HL-60/S4 (cell line): ENCODE data around the gene PLA2G6.

Experiments
- in situ Hi-C: fragments of 300-500 bp; cut with MboI; formaldehyde crosslinking; loops from 2 replicates; pipeline ENCODE4 v1.14.3; 2022; ENCODE audit warnings: low sequenced_read_pairs

PLA2G6 gene

DNA sequence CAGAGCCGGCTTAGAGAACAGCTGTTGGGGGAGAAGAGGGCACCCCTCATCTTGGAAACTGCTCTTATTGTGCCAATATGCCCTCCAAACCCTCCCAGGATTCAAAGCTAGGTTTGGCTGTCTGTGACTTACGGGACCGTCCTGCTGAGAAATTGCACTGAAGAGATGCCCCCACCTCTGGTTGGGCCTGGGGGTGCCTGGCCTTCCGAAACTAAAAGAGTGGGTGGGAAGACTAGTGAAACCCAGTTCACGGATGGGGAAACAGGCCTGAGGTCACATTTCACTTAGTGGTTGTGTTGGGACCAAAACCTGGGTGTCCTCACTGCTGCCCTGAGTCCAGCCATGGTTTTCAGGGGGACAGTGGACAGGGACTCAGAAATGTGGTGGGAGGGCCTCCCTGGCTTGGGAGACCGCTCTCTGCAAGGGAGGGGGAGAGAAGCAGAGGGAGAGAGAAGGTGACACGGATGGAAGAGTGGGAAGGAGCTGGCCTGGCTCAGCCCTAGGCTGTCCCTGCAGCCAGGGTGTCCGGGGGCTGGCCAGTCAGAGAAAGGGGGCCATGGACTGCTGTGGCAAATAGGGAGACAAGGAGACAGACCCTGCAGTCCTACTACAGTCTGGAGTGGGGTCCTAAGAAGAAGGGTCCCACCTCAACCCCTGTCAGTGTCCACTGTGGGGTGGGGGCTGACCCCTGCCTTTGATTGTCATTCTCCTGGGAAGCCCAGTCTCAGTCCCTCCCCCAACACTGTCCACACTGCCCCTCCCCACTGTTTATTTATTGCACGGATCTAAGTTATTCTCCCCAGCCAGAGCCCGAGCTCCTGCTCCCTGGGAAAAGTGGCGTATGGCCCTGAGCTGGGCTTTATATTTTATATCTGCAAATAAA lies 33.8 kb upstream of the PLA2G6 start:
- in situ Hi-C loops, result no loop called here

DNA sequence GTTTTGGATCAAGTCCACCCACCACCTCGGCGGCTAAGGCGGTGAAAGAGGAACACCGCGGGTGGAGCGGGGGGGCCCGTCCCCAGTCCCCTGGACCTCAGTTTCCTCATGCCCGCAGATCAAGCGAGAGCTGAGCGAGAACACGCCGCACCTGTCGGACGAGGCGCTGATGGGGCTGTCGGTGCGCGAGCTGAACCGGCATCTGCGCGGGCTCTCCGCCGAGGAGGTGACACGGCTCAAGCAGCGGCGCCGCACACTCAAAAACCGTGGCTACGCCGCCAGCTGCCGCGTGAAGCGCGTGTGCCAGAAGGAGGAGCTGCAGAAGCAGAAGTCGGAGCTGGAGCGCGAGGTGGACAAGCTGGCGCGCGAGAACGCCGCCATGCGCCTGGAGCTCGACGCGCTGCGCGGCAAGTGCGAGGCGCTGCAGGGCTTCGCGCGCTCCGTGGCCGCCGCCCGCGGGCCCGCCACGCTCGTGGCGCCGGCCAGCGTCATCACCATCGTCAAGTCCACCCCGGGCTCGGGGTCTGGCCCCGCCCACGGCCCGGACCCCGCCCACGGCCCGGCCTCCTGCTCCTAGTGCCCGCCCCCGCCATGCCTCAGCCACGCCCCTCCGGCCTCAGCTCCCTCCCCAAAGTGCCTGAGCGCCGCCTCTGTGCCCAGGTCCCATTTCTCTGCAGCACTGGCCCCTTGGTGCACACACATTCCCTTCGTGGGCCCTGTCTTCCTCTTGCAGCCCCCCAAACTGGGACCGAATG lies 32.8 kb upstream of the PLA2G6 start:
- in situ Hi-C loops, result no loop called here

DNA sequence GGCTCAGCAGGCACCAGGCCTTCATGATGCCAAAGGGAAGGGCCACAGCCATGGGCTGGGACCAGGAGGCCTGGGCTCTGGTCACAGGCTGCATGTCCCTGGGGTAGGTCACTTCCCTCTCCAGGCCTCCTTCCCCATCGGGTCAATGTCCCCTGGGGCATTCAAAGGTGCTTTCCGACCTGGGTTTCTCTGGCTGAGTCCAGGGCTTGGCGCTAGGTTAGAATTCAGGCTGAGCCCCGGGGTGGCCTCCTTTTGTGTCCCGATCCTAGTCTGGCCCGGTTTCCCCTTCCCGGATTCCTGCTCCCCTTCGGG lies 32.3 kb upstream of the PLA2G6 start:
- in situ Hi-C loops, result no loop called here

DNA sequence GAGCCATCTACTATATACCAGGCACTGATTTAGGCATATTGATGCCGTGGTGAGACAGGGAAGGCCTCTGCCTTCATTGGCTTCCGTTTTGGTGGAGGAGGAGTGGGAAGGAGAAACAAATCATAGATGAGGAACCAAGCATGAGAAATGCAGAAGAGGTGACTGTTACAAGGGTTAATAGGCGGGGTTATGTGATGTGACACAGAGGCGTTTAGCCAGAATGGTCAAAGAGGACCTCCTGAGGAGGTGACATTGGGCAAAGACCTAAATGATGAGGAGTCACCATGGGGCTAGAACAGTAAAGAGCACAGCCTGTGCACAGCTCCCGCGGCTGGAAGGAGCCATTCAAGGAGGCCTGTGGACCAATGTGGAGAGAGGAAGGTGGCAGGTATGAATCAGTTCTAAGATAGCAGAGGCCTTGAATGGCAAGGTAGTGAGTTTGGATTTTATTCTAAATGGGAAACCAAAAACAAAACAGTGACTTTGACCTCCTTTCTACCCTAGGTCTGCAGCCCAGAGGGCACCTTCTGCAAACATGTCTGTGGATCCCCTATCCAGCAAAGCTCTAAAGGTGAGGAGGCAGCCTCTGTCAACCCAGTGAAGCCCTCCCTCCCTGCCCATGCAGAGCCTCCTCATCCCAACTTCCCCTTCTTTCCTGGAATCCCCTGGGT lies 31.8 kb upstream of the PLA2G6 start:
- in situ Hi-C loops, result no loop called here

DNA sequence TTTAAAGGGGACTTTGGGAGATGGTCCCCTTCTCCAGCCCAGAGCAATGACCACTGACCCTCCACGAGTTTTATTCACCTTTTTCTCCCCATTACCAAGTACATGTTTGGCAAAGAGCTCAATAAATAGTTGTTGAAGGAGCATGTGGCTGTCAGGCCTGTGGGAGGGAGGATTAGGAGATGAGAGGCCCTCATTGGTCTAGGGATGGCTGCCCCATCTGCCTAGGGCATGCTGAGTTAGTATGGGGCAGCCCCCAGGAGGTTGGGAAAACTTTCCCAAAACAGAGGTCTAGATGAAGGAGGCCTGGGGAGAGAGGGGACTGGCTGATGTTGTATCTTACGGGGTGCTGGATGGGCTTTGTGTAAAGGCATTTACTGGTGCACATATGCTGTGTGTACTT lies 30.8 kb upstream of the PLA2G6 start:
- in situ Hi-C loops, result no loop called here

DNA sequence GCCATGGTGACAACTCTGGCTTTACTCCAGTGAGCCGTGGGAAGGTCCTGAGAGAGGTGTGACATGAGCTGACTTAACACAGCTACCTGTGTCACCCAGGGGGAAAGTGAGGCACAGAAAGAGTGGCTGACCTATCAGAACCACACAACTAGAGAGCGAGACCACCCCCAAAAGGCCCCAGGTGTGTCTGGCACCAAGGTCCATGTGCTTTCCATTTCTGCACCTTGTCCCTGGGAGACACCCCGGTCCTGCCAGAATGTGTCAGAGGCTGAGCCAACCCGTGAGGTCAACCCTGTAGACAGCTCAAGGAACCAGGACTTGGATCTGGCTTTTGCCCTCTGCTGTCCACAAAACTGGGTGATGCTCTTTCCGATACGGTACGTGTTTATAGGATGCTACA lies 29.9 kb upstream of the PLA2G6 start:
- in situ Hi-C loops, result no loop called here

DNA sequence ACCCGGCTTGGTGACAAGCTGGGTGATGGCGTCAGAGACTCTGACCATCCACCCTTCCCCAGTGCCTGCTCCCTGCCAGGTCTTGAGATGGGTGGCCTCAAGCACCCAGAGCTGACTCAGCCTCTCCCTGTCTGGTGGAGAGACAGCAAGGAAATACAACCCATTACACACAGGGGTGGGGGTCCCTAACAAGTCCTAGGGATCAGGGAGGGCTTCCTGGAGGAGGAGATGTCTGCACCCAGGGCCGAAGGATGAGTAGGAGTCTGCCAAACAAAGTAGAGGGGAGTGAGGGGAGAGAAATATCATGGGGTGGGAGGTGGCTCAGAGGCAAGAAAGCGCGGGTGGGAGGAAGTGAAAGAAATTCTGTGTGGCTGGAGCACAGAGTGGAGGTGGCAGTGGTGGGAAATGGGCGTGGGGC lies 26.9 kb upstream of the PLA2G6 start:
- in situ Hi-C loops, result no loop called here

DNA sequence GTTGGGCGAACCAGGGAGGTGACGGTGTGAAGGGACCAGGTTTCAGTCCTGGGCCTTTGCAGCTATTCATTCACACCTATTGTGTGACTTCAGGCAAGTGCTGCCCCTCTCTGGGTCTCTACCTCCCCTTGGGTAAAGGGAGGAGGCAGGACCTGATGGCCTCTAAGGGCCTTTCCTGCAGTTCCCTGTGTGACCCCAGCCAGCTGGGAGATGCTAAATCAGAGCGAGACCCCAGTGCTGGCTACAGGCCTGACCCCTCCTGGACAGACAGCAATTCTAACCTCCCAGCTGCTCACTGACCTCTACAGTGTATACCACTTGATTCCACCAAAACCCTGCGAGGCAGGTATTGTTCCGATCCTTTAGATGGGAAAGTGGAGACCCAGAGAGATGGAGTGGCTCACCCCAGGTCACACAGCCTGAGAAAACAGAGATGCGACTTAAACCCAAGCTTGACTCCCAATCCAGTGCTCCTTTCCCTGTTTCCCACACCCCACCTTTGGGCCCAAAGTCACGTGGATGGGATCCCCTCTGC lies 26.3 kb upstream of the PLA2G6 start:
- in situ Hi-C loops, result no loop called here

DNA sequence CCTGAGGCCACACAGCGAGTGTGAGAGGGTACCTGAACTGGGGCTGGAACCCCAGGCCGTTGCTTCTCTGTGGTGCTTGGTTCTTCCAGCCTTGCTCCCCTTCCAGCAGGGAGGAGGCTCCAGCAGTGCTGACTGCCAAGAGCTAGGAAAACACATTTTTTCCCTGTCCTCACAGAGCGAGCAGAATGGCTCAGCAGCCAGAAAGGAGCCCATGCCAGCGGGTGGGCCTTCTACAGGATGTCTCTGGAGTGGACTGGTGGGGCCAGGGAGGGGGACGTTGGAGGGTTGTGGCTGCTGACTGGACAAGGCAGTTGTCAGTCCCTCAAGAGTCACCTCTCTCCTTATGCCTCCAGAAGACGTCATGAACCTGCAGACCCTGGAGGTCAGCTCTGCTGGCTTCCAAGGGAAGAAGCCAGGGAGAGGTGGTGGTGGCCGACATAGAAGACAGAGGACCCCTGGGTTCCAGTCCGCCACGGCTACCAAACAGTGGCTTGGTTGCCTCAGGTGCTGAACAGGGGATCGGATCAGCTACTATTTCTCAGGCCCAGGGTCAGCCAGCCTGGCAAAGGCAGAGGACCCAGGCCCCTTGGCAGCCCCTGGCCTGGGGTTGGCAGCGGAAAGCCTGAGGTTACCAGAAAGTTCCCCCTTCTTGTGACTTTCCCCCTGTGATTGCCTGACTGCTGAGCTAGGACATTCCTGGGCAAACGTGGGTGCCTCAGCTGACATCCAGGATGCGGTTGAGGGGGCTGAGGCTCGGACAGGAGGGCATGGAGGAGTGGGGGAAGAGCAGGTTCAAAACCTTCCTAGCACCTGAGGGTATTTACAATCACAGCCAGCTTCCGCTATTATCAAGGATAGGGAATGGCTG lies 23.9 kb upstream of the PLA2G6 start:
- in situ Hi-C loops, result no loop called here

DNA sequence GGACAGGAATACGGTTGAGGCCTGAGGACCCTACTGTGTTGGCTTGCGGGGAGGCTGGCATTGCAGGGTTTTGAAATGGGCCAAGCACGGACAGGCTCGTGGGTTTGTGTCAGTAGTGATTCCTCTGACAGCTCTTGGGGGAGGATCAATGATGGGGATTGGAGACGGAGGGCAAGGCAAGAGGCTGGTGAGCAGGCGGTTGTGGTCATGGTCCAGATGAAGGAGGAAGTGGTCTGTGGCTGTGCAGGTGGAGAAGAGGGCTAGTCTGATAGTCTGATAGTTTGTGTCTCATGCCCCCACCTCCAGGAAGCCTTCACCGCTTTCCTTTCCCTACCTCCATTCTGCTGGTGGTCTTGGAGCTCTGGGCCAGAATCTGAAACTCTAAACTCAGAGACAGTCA lies 23.2 kb upstream of the PLA2G6 start:
- in situ Hi-C loops, result no loop called here

DNA sequence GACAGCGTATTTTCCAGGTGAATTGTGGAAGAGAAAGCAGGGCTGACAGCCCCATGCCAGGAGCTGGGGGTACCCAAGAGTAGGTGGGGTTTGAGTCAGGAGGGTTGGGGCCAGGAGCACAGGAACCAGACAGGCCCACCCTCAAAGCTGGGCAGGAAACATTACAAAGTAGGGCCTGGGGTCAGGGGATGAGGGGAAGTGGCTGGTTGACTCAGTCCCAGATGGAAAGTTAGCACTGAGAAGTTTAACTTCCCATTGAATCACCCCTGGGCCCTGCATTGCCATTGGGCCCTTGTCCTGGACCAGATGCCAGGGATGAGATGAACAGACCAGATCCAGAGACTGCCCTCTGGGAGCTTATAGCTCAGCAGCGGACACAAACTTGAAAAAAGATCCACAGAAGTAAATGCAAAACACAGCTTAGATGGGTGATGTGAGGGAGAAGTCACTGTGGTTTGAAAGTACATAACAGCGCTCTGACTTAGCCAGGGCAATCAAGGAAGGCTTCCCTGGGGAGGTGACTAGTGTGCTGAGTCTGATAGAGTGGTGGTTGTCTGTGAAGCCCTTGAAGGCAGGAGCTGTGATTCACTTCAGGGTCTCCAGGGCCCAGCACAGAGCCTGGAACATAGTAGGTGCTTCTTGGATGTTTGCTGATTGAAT lies 22.4 kb upstream of the PLA2G6 start:
- in situ Hi-C loops, result no loop called here

DNA sequence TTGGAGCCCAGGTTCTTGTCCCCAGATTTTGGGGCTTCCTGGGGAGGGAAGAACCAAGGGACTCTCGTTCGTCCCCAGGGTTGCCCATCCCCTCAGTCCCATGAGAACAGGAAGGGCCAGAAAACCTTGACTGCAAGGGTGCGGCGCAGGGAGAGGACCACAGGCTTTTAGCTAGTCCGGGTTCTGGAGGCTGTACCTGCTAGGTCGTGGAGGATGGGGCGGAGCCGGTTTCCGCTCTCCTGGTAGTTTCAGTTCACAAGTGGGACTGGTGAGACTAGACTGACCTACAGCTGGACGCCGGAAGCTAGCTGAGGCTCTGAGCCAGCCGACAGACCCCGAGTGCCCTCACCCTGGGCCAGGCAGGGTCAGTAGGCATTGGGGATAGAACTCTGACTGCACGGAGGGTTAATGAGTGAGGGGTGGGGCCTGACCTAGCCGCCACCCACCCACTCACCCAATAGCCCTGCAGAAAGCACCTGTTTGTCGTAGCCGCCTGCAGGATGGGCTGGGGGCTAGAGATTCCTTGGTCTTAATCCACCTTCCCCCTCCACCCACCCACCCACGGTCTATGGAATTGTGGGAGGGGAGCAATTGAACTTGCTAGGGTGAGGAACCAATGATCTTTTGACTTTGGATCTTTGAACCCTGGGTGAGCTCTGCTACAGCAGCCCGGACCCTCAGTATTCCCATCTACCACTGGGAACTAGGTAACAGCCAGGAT lies 21.6 kb upstream of the PLA2G6 start:
- in situ Hi-C loops, result no loop called here

DNA sequence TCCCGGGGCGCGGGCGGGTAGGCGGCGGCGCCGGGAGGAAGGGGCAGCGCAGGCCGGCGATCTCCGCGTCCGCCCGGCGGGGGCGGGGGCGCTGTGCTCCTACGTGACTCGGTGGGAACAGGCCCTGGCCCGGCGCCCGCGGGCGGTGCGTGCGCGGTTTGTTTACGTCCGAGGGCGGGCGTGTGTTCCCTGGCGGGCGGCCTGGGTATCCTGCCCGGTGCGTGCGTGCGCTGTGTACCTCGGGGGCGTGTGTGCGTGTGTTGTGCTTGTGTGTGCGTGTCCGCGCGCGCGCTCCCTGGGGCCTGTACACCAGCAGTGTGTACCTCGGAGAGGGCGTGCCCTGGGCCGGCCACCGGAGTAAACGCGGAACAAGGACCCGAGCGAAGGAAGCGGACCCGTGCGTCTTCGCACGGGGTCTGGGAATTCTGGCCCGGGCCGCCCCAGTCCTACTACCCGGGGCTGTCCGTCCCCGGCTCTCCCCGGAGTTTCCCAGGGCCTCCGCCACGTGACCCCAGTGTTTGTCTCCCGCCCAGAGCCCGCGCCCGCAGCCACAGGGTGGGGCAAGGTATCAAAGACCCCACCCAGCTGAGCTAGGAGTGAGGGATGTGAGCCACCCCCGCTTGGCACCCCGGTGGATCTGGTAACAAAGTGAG lies 20.9 kb upstream of the PLA2G6 start:
- in situ Hi-C loops, result no loop called here

DNA sequence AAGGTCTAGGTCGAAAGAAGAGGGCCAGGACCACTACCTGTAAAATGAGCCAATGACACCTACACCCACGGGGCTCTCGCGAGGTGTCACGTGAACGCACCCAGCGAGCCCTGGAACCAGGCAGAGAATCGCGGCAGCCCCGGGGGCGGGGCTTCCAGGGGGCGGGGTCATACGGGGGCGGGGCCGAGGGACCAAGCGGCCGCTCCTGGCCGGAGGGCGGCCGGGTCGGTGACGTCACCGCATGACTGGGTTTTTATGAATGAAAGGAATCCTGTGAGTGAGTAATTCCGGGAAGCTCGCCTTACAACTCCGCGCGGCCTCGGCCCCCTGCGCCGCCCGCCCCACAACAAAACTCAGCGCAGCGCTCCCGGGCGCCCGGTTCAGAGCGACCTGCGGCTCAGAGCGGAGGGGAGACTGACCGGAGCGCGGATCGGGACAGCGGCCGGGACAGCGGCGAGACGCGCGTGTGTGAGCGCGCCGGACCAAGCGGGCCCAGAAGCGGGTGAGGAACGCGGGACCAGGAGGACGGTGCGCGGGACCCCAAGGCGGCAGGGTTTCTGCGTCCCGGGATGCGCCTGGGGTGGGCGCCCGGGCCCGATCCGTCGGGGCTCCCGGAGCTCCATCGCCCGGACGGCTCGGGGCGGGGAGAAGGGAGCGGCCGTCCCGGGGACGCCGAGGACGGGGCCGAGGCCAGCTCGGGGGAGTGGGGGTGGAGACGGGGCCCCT lies 20.2 kb upstream of the PLA2G6 start, which contains the start of gene MAFF:
Gene MAFF, plus strand, starts transcription at position 284 of the 726 bp plus-strand sequence. CDS start 11,860 bp downstream, outside the sequence.
- in situ Hi-C loops, result no loop called here

DNA sequence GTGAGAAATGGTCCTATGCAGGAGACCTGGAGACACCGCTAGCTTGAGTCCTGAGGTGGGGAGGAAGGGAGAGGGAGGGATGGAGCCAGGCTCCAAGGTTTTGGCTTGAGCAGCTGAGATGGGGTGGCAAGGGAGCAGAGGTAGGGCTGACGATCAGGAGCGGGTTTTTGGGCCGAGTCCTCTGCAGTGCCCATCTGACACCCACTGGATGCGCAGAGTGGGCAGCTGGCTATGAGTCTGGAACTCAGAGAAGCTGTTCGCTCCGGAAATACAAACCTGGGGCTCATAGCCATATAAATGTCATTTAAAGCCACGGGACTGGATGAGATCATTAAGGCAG lies 19.7 kb upstream of the PLA2G6 start:
- in situ Hi-C loops, result no loop called here

DNA sequence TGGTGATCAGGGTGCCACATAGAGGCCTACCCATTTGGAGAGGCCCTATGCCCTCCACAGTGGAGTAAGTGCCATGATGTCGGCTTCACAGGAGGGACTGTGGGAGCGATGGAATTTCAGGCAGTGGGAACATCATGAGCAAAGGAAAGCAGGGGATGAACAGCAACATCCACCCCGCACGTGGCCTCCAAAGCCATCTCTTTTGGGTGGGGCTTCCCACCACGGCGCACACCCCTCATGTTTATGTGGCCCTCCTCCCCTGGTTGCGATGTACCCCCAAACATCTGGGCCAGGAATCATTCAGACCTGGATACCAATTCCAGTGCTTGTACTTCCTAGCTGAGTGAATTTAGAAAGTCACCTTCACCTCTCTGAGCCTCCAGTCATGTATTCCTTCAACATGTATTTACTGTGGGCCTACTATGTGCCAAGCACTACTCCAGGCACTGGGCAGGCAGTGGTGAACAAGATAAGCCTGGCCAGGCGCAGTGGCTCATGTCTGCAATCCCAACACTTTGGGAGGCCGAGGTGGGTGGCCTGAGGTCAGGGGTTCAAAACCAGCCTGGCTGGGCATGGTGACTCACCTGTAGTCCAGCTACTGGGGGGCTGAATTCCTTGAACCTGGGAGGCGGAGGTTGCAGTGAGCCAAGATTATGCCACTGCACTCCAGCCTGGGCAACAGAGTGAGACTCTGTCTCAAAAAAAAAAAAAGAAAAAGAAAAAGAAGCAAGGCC lies 18.4 kb upstream of the PLA2G6 start:
- in situ Hi-C loops, result no loop called here

DNA sequence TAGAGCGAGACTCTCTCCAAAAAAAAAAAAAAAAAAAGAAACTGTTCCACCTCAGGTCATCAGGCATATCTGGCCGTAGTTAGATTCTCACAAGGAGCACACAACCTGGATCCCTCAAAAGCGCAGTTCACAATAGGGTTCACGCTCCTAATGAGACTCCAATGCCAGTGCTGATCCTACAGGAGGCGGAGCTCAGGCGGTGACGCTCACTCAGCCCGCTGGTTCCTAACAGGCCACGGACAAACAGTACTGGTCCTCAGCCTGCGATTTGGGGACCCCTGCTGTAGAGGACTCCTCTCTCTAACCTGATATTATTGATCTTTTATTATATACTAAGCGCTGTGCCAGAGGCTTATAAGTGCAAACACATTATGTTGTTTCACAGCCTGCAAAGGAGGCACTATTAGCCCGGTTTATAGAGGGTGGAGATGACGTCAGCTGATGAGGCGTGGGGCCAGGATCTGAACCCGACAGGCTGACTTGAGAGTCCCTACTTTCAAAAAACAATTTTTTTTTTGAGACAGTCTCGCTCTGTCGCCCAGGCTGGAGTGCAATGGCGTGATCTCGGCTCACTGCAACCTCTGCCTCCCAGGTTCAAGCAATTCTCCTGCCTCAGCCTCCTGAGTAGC lies 15.3 kb upstream of the PLA2G6 start:
- in situ Hi-C loops, result no loop called here
